NCI-H69 (cell line): ENCODE results near the gene RBM23.
"Not testable (repeated sequence)": the region's sequence is repeated elsewhere in the genome, so short reads cannot be mapped to it uniquely, and the experiment has no call there.

Experiments used
- DNase-seq: peaks from one replicate; lab custom pipeline; 2025; lab: John Stamatoyannopoulos, UW

RBM23 gene

DNA sequence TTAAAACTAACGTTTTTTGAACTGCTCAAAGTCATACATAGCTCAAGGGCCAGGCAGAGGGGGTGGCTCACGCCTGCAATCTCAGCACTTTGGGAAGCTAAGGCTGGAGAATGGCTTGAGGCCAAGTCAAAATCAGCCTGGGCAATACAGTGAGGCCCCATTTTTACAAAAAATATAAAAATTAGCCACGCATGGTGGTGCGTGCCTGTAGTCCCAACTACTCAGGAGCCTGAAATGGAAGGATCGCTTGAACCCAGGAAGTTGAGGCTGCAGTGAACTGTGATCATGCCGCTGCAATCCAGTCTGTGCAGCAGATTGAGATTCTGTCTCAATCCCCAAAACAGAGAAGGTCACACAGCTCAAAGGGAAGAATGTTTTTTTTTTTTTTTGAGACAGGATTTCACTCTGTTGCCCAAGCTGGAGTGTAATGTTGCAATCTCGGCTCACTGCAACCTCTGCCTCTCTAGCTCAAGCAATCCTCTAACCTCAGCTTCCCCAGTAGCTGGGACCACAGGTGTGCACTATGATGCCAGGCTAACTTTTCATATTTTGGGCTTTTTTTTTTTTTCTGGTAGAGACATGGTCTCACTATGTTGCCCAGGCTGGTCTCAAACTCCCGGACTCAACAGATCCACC lies 2.9 kb downstream of the RBM23 start:
- no peak for DNase-seq

DNA sequence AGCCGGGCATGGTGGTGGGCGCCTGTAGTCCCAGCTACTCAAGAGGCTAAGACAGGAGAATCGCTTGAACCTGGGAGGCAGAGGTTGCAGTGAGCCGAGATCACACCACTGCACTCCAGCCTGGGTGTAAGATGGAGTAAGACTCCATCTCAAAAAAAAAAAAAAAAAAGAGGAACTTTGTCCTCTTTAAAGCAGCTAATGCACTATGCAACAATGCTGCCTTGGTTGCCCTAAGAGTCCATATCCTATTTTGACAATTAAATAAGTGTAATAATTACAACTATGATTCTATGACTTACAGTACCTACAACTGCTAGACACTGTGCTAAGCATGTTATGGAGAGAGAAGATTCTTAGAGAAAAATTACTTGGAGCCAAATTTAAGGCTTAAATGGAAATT lies 4.1 kb downstream of the RBM23 start:
- DNase-seq: not testable (repeated sequence)

DNA sequence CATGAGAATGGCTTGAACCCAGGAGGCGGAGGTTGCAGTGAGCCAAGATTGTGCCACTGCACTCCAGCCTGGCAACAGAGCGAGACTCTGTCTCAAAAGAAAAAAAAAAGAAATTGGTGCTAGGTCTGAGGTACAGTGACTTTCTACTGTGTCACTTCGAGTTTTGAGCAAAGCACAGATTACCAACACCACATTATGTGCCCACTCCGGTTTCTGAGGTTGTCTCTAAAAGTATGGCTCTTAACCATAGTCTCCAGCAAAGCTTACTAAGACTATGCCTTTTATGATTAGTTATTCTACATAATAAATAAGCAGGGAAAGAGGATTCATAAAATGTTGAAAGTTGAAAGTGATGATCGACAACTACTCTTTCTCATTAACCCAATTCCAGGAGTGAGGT lies 8.0 kb downstream of the RBM23 start:
- DNase-seq: no peak

DNA sequence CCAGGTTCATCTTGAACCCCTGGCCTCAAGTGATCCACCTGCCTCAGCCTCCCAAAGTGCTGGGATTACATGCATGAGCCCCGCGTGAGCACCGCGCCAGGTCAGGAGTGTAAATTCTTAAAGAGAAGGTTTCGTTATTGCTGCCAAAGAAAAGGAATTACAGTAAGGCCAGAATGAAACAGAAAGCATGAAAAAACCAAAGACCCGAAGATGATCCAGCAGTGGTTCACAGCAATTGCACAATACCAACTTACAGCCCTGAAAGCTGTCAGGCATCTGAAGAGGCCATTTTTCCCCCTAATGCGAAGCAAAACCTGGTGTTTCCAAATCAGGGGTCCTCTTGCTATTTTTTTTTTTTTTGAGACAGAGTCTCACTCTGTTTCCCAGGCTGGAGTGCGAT lies 10.3 kb downstream of the RBM23 start:
- no peak for DNase-seq

DNA sequence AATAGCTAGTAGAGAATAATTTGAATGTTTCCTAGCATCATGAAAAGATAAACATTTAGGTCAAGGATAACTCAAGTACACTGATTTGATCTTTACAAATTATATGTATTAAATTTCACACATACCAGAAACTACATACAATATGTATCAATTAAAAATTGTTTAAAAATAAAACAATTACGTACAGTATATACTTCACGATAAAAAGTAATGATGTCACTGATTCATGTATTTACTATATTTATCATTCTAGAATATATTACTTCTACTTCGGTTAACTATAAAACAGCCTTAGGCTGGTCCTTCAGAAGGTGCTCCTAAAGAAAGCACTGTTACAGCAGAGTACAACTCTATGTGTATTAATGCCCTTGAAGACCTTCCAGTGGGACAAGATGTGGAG lies 11.5 kb downstream of the RBM23 start:
- DNase-seq: no peak

DNA sequence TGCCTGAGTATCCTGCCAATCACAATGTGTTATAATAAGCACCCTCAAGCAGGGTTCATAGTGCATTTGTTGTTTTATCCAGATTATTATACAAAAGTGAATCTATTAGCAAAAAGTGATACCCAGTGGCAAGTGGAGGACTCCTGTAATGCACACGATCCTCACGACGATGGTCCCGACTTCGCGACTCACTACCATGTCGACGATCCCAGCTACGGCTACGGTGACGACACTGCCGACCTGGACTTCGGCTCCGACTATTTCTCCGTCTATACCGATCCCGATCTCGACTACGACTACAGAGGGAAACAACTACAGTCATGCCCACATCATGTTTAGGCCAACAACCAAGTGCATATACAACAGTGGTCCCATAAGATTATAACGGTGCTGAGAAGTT lies 12.9 kb downstream of the RBM23 start:
- DNase-seq: no peak

DNA sequence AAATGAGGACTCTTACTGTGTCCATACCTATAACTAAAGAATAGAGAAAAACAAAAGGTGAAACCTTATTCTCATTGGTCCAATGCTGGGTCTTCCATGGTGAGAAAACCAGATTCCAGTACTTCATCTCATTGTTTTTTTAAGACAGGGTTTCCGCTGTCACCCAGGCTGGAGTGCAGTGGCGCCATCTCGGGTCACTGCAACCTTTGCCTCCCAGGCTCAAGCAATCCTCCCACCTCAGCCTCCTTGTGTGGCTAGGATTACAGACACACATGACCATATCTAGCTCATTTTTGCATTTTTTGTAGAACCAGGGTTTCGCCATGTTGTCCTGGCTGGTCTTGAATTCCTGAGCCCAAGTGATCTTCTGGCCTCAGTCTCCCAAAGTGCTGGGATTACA lies 13.3 kb downstream of the RBM23 start:
- DNase-seq: no peak

DNA sequence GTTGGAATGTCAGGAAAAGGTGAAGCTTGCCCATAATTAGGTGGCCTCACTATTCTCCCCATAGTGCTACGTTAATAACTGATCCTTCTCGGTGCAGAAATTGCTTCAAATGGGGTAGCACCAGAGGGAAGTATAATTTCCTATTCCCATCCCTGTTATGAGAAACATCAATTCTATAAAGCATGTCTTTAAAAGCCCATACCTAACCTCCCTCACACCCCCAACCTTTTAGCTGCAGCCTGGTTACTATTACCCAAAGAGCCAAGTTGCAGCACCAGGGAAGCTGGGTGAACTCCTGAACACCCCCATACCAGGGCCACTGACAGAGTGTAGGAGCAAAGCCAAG lies 15.2 kb downstream of the RBM23 start:
- DNase-seq: no peak

DNA sequence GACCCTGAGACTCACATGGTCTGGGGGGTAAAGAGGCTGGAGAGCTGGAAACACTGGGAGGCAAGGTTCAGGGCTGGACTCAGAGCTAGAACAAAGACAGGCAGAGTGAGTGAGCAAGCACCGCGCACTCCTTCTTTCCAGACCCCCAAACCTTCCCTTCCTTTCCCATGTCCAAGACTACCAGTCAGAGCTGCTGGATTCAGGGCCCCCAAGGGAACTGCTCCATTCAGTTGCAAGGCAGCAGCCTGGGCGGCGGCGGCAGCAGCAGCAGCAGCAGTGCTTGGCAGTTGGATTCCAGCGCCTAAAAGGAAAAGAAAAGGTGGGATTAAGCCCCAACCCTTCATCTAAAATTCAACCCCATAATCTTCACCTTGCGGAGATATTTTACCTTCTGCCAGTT lies 17.1 kb downstream of the RBM23 start:
- no peak for DNase-seq

DNA sequence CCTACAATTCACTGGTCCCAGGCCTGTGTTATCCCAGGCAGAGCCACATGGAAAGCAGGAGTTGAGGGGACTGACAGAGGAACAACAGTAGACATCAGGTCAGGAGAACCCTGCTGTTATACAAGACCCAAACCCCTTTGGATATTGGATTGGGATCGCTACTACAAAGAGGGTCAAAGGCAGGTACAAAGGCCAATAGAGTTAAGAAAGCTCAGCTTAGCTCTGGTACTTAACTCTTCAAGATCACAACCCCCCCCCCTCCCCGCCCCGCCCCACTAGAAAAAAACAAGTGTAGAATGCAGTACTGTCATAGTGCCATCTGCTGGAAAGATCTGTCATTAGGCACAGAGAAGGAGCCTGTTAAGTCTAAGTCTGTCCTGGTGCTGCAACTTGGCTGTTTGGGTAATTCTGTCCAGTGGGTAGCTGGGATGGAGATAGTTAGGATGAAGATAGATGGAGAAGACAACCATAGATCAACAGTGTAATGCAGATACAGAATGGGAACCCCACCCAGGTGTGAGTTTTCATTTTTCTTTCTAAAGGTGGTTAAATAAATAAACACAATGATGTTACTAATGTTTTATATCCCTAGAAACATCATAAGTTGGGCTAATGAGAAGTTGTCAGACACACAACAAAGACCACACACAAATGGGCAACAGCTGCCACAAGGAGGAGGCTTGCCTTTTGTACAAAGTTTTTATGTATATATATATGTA lies 18.7 kb downstream of the RBM23 start:
- DNase-seq: peak; percentile 70

DNA sequence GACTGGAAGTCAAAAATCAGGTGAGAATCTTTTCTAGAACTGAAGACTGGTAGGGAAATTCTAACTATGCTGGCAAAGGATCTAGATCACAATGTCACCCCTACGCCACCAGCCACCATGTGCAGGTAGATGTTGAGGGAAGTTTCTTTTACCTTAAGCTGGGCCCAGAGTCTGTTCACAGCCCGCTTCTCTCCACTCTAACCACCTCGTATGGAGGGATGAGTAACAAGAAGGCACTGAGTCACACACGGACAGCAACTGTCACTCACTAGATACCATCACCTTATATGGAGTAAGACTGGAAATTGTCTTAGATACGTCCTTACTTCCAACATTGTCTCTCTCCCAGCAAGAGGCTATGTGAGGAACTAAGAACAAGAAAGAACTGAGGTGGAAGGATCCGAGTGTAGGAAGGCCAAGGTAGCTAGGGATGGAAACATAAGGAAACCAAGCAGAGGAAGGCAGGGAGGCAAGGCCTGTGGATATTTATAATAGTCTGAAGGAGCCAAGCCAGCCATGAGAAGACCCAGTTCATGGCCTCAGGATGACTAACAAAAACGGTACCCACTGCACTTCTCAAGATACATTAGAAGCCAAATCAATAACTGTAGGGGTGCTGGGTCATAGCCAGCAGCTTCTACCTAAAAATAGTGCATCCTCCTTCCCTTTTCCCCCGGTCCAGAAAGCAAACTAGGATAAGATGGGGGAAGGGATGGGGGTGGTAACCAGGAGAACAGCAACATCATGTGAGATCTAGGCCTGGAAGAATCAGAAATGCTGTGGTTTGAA lies 20.5 kb downstream of the RBM23 start:
- no peak for DNase-seq

DNA sequence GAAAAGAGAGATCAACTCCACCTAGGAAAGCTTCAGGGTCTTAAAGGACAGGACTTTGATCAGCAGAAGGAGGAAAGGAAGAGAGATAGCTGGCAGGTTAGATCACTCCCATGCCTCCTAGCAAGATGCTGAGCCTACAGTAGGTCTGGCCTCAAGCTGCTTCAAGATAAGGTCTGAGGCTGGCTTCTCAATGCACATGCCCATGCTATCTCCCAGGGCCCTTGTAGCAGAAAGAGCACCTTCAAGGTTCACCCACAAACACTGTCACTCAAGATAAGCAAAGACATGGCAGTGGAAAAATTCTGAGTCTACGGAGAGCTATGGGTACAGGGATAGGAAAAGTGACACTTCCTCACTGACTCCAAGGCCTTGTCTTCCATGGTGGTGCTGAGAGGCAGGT lies 21.6 kb downstream of the RBM23 start:
- no peak for DNase-seq

DNA sequence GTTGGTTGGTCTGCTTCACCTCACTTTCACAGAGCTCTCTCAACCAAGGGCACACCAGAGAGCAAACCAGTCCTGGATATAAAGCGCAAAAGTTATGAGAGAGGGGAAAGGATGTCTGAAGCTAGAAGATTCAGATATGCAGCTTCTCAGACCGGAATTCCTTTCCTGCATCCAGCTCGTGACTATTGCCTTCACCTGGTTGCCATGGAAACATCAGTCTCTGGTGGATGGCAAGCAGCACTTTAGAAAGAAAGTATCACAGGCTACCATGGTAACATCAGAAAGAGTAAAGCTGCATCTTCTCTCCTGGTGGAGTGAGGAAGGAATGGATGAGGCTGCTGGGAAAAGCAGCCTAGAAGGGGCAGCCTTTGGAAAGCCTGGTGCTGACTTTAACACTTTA lies 22.2 kb downstream of the RBM23 start:
- no peak for DNase-seq

DNA sequence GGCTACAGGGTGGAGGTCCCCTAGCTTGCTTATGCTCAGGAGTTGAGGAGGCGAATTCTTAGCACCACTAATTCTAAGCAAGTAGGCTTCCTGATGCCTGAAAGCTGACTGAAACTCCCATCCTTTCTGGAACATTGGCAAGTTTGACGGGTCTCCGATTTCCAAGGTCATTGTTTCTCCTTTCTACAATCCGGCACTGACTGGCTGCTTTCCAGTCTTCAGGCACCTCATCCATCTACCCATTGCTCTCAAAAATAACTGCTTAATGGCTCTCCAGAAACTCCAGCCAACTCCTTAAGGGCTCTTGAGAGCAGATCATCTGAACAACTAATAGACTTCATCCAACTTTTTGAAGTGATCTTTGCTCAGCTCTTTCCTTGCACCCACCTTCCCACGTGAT lies 22.6 kb downstream of the RBM23 start:
- no peak for DNase-seq

DNA sequence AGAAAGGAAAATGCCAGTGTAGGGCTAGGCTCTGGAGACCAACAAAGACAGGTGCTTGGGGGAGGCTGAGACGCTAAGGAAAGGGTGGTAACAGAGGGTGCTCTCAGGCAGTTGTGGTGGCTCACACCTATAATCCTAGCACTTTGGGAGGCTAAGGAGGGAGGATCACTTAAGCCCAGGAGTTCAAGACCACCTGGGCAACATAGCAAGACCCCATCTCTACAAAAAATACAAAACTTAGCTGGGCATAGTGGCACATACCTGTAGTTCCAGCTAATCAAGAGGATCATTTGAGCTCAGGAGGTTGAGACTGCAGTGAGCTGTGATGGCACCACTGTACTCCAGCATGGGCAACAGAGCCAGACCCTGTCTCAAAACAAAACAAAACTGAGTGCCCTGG lies 23.5 kb downstream of the RBM23 start:
- no peak for DNase-seq

DNA sequence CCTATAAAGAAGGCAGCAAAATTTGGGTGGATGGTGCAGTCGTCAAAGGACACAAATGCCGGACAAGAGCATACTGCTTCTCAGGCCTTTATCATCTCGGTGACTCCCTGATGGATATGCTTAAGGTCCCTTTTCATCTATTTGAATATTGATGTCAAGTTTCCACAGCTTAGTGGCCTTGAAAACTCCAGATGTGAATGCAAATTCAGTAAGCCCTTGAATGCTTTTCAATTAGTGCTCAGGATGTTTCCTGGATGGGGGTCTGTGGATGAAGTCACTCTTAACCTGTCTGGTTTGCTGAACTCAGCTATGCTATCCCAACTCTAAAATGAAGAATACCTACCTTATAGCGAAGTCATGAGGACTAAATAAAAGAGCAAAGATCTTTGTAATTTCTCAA lies 25.2 kb downstream of the RBM23 start:
- no peak for DNase-seq

DNA sequence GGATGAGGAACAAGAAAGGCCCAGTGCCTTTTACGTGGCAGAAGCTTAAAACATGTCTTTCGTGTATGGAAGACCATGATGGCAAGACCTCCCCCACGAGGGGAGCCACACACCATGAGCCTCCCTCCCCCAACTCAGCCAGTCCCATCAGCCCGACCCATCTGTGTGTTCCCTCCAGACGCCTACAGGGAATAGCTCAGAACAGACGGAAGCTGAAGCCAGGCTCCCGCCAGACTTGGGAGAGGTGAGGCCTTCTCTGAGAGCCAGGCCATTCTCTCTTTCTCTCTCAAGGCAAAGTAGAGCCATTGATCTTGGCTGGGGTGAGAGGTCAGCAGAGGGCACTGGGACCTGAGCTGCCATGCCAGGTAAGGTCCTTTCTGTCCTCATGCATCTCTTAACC lies 26.5 kb downstream of the RBM23 start:
- no peak for DNase-seq

DNA sequence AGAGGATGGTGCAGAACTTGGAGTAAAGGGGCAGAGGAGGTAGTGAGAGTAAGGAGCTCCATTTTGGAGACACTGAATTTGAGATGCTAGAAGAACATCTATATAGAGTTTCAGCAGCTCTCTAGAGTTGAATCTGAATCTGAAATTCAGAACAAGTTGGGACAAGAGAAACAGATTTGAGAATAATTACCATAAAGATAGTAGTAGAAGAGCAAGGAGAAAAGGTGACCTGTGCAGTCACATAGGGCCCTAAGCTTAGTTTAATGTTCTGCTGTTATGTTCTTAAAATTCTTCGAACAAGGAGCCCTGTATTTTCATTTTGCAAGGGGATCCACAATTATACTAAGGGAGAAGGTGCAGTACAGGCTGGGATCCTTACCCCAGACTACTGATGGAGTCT lies 28.5 kb downstream of the RBM23 start:
- DNase-seq: no peak

DNA sequence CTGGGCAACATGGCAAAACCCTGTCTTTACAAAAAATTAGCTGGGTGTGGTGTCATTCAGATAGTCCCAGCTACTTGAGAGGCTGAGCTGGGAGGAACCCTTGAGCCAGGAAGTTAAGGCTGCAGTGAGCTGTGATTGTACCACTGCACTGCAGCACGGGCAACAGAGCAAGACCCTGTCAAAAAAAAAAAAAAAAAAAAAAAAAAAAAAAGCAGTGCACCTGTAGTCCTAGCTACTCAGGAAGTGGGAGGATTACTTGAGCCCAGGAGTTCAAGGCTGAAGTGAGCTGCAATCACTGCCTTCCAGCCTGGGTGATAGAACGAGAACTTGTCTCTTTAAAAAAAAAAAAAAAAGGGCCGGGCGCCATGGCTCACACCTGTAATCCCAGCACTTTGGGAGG lies 30.3 kb downstream of the RBM23 start:
- DNase-seq: no peak

DNA sequence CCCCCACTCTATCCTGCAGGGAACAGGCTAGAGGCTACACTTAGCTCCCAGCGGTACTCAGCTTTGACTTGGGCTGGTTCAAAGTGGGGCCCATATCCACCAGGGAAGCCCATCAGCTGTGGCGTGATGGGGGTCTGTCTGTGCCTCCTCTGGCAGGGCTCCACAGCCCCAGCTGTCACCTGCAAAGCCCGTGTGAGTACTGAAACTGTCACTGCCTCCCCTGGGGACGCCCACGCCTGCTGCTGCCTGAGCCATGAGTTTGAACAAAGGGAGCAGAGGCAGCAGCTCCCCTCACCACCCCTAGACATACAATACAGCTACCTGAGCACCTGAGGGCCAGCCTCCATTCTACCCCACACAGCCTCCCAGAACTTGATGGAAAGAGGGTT lies 31.0 kb downstream of the RBM23 start:
- peak; percentile 26 for DNase-seq

DNA sequence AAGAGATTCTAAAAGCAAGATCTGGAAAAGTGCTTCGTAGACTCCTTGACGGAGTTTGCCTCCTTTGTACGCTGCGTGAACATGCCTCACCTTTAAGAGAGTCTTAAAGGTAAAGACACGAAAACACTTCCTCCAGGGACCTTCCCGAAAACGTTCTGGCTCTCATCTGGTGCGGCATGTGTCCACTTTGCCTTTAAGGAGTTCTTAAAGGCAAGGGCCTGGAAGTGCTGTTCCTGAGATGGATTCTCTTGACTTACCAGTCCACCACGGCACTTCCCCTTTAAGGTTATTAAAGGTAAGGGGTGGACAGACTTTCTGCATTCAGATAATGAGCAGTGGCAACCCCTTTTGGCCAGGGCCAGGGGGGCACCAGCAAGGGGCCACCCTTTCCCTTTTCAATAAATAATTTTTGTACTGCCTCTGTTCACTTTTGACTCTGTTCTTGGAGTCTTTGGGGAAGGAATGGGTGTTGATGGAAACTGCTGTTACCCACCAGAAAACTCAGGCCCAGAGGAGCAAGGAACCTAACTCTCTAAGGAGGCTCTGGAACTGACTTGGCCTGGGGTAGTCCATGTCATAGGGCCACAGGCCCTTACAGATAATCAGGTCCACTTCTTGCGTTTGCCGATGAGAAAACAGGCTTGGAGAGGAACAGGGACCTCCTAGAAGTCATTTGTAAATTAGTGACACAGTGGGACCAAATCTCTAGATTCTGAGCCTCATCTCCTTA lies 31.5 kb downstream of the RBM23 start:
- peak; percentile 96 for DNase-seq

DNA sequence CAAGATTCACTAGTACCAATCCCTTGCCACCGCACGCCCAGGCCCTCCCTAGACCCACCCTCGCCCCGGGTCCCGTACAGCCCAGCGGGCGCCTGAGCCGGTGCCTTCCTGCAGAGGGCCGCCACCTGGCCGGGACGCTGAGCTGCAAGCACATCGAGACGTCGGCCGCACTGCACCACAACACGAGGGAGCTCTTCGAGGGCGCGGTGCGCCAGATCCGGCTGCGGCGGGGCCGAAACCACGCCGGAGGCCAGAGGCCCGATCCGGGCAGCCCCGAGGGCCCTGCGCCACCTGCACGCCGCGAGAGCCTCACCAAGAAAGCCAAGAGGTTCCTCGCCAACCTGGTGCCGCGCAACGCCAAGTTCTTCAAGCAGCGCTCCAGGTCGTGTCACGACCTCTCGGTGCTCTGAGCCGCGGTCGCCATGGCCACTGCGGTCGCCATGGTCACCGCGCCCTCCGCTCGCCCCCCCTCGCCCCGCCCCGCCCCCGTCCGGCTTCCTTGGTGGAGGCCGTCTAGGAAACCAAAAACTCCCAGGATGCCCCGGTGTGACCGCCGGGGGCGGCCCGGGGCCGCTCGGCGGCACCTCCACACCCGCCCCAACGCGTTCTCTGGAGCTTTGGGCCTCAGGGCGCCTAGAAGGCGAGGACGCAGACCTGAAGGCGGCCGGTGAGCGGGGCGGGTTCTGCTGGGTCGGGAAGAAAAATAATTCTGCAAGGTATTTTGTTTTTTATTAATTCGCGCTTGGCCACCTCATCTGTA lies 32.3 kb downstream of the RBM23 start:
- peak; percentile 96 for DNase-seq
